Astrocyte of the spinal cord (primary cell): ENCODE data around the gene TEX11.

Experiments used
- DNase-seq: peaks from one replicate; pipeline ENCODE4 v3.0.0; 2011; ENCODE audit warnings: low read depth, low spot score
- H3K4me3 ChIP-seq: 2 replicates; pipeline ENCODE4 v1.5.1; 2011; ENCODE audit warnings: low read depth, mild to moderate bottlenecking, low read length, moderate library complexity
- CTCF ChIP-seq: IDR thresholded peaks from 2 replicates; pipeline ENCODE4 v1.5.1; 2012; ENCODE audit warnings: low read depth, mild to moderate bottlenecking, low read length, inconsistent platforms
- in situ Hi-C: cut with HindIII; loops from 2 replicates; pipeline ENCODE4 v1.10.0; 2017; ENCODE audit warnings: low sequenced_read_pairs

TEX11 gene

GRCh38 chrX:70494441-70494840 lies 414.1 kb downstream of the TEX11 start:
- in situ Hi-C loops, result no loop called here
- no peak overlapping the region for H3K4me3 ChIP-seq
- no peak for DNase-seq
- TF ChIP-seq CTCF, result no peak

GRCh38 chrX:70488856-70489255 lies 419.7 kb downstream of the TEX11 start:
- in situ Hi-C loops, result no loop called here
- H3K4me3 ChIP-seq, result no peak overlapping the region
- no peak for TF ChIP-seq CTCF
- DNase-seq, result no peak

GRCh38 chrX:70485466-70485865 lies 423.0 kb downstream of the TEX11 start:
- no peak for DNase-seq
- in situ Hi-C loops, result no loop called here
- TF ChIP-seq CTCF, result no peak
- H3K4me3 ChIP-seq, result no peak overlapping the region

- no peak for DNase-seq
- no peak for TF ChIP-seq CTCF
- in situ Hi-C loops, result no loop called here
- no peak overlapping the region for H3K4me3 ChIP-seq
Observed at GRCh38 chrX:70482300-70482699, 426.2 kb downstream of the TEX11 start.

GRCh38 chrX:70481471-70482270 lies 426.8 kb downstream of the TEX11 start:
- in situ Hi-C loops, result no loop called here
- TF ChIP-seq CTCF, result no peak
- no peak for DNase-seq
- H3K4me3 ChIP-seq, result no peak overlapping the region

GRCh38 chrX:70480660-70481018 lies 427.9 kb downstream of the TEX11 start:
- in situ Hi-C loops, result no loop called here
- TF ChIP-seq CTCF, result no peak
- no peak overlapping the region for H3K4me3 ChIP-seq
- no peak for DNase-seq
